Adipose tissue (tissue), 3 donors: ENCODE results near the gene IER5L. TPM values are rescaled to one million over a fixed set of nuclear protein-coding genes. Genes with fewer than 3 reads are reported as not detected.
"Not testable (repeated sequence)": the region's sequence is repeated elsewhere in the genome, so short reads cannot be mapped to it uniquely, and the experiment has no call there.

Experiments used
- H3K27ac ChIP-seq: one replicate; pipeline ENCODE4 v1.5.1; 2013; ENCODE audit warnings: low read depth, low read length
- WGBS, 3 donors: extraction: QIAGEN DNeasy Blood & Tissue Kit; methylation state at CpG; one replicate each; pipeline ENCODE4 v1.1.7; 2013; 5-methylcytosine and 5-hydroxymethylcytosine counted together
- polyA plus RNA-seq, 3 donors: library from polyadenylated mRNA; stranded (reverse); fragments of 200-250 nt; gene quantifications; one replicate each; pipeline ENCODE4 v1.2.3, GENCODE V29; 2013
- donor health status: healthy with polysubstance abuse.
- donor health status: Bipolar disorder and iron deficiency.
- donor health status: healthy.

IER5L gene
- polyA plus RNA-seq, 3 donors, result 3.8 to 16.8 (median 10.3) TPM

- H3K27ac ChIP-seq, result no peak overlapping the region
- 85 to 94% (median 90%) methylated on average over 6 of the region's 6 CpGs for WGBS, 3 donors
These were observed 42.6 kb downstream of the IER5L start for GRCh38 chr9:129135476-129135875.

GRCh38 chr9:129133082-129133481, 45.0 kb downstream of the IER5L start:
- H3K27ac ChIP-seq, result no peak overlapping the region
- 89 to 90% (median 90%) methylated on average over 4 of the region's 4 CpGs for WGBS, 3 donors

GRCh38 chr9:129131300-129132145, 46.5 kb downstream of the IER5L start:
- no peak overlapping the region for H3K27ac ChIP-seq
- WGBS, 3 donors, result 41 to 44% (median 41%) methylated on average over 13 of the region's 13 CpGs

- no peak overlapping the region for H3K27ac ChIP-seq
- 67 to 85% (median 67%) methylated on average over 3 of the region's 3 CpGs for WGBS, 3 donors
These were observed 47.3 kb downstream of the IER5L start for GRCh38 chr9:129130791-129131190.

- WGBS, 3 donors, result 90 to 91% (median 91%) methylated on average over 7 of the region's 7 CpGs
These were observed 47.8 kb downstream of the IER5L start for GRCh38 chr9:129130271-129130670.

GRCh38 chr9:129128689-129129088, 49.4 kb downstream of the IER5L start:
- no peak overlapping the region for H3K27ac ChIP-seq
- 90 to 93% (median 92%) methylated on average over 5 of the region's 5 CpGs for whole genome bisulfite sequencing, 3 donors

More at GRCh38 chr9:129130271-129130670, 47.8 kb downstream of the IER5L start:
- not testable (repeated sequence) for H3K27ac ChIP-seq

- WGBS, 3 donors, result 57 to 69% (median 63%) methylated on average over 10 of the region's 10 CpGs
- H3K27ac ChIP-seq, result no peak overlapping the region
These were observed 51.1 kb downstream of the IER5L start for GRCh38 chr9:129126749-129127618.

Other genes with a start within 250 kb of the IER5L start
- 10 to 100 TPM in 1 of 3 donors, 1 to 10 TPM in 2; 4.7 to 15.5 (median 9.5) TPM for gene DOLK, start 230.7 kb downstream of the IER5L start, polyA plus RNA-seq
- 10 to 100 TPM in 2 of 3 donors, 1 to 10 TPM in 1; 7.8 to 20.9 (median 12.4) TPM for gene NUP188, start 230.6 kb downstream of the IER5L start, polyA plus RNA-seq
- 10 to 100 TPM; 44.2 to 78.3 (median 55.2) TPM for gene SH3GLB2, start 149.9 kb downstream of the IER5L start, polyA plus RNA-seq
- gene MIGA2, start 141.6 kb downstream of the IER5L start, polyA plus RNA-seq, result 10 to 100 TPM; 11.6 to 25.2 (median 21.5) TPM
- 1 to 10 TPM; 3.5 to 7.8 (median 7.3) TPM for gene DOLPP1, start 97.2 kb downstream of the IER5L start, polyA plus RNA-seq
- 10 to 100 TPM; 51.4 to 74.8 (median 52.2) TPM for gene CRAT, start 67.5 kb downstream of the IER5L start, polyA plus RNA-seq
- 10 to 100 TPM; 42.9 to 78.6 (median 43.6) TPM for gene PTPA, start 66.8 kb downstream of the IER5L start, polyA plus RNA-seq